NCI-H1930 (cell line): Measurements from ENCODE around the gene OAS2.
"Not testable (repeated sequence)": the region's sequence is repeated elsewhere in the genome, so short reads cannot be mapped to it uniquely, and the experiment has no call there.

ENCODE experiments used
- DNase-seq, 2 experiments: peaks; one replicate each; lab custom pipeline; 2025; lab: John Stamatoyannopoulos, UW

OAS2 gene

GRCh38 chr12:112985642-112986290 is 7.4 kb downstream of the OAS2 start:
- no peak for DNase-seq

GRCh38 chr12:112986291-112986800 is 8.0 kb downstream of the OAS2 start:
- no peak for DNase-seq

- DNase-seq: no peak
These were observed 9.2 kb downstream of the OAS2 start for GRCh38 chr12:112987561-112987960.

DNA sequence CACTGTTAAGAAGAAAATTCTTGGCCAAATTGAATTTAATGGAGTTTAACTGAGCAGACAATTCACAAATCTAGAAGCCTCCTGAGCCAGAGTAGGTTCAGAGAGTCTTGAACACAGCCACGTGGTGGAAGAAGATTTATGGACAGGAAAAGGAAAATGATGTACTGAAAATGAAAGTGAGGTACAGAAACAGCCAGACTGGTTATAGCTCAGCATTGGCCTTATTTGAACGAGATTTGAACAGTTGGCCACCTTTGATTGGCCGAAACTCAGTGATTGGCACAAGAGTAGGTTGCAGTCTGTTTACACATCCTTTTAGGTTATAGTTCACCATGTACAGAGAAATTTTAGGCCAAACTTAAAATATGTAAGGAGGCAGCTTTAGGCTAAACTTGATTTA is 9.9 kb downstream of the OAS2 start:
- no peak for DNase-seq

DNA sequence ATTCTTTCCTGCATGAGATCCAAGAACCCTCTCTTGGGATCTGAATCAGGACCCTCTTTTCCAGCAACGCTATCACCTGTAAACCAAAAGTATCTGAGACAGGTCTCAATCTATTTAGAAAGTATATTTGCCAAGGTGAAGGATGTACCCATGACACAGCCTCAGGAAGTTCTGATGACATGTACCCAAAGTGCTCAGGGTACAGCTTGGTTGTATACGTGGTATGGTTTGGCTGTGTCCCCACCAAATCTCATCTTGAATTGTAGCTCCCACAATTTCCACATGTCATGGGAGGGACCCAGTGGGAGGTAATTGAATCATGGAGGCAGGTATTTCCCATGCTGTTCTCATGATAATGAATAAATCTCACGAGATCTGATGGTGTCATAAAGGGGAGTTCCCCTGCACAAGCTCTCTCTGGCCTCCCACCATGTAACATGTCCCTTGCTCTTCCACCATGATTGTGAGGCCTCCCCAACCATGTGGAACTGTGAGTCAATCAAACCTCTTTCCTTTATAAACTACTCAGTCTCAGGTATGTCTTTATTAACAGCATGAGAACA is 10.6 kb downstream of the OAS2 start:
- DNase-seq: not testable (repeated sequence)

GRCh38 chr12:112989806-112990205 is 11.5 kb downstream of the OAS2 start:
- no peak for DNase-seq

- DNase-seq: peak; percentile 44 to 65
These were observed 14.5 kb downstream of the OAS2 start for GRCh38 chr12:112992541-112993398.

DNA sequence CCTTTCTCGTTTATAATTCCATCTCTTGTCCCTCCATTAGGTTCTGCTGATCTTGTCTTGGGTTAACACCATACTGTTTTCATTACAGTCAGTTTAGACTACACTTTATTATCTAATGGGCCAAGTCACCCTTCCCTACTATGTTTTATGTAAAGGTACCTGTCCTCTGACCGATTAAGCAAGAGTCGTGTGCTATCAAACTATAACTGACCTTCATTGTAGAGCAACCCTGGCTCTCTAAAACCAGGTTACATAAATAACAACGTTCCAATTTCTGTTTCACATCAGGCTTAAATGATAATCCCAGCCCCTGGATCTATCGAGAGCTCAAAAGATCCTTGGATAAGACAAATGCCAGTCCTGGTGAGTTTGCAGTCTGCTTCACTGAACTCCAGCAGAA is 16.7 kb downstream of the OAS2 start:
- no peak for DNase-seq

- DNase-seq: no peak
These were observed 18.2 kb downstream of the OAS2 start for GRCh38 chr12:112996501-112996900.

DNA sequence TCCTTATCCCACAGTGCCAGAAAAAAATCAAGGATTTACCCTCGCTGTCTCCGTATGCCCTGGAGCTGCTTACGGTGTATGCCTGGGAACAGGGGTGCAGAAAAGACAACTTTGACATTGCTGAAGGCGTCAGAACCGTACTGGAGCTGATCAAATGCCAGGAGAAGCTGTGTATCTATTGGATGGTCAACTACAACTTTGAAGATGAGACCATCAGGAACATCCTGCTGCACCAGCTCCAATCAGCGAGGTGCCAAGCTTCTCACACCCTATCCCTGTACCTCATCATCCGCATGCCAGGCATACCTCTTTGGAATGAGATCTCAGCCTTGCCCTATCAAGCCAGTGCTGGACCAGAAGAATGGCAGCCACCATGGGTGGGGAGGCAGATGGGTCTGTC is 19.2 kb downstream of the OAS2 start:
- DNase-seq: no peak

DNA sequence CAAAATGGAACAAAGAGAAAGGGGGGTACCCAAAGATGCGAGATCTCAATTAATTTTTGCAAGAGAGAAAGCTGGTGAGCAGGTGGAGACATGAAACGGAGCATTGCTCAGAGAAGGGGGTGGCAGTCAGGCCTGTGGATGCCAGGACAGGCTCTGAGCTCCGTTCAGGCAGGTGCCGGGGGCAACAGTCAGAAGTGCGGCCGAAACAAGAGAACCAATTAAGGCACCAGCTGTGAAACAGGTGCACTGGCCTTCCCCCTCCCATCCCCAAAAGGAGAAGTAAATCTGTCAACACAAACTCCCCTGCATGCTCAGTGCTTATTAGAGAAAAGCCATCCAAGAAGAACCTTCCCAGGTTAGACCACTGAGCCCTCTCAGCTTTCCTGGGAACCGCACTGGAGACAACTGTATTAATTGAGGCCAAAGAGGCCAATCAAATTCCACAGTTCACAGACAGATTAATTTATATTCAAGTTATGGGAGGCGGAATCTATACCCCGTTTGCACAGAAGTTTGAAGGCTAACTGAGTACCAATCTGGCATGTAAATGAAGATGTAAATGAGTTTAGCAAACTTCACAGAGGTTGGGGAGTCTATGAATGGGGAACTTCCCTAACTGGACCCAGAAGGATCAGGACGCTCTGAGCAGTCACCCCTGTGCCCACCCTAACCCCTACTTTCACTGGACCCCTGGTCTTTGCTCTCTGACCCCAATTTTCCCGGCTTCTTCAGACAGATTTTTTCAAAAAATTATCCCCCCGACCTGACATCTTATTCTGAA is 20.9 kb downstream of the OAS2 start:
- DNase-seq: no peak

- no peak for DNase-seq
These were observed 22.1 kb downstream of the OAS2 start for GRCh38 chr12:113000433-113000832.

- DNase-seq: no peak
These were observed 23.8 kb downstream of the OAS2 start for GRCh38 chr12:113002155-113002554.

DNA sequence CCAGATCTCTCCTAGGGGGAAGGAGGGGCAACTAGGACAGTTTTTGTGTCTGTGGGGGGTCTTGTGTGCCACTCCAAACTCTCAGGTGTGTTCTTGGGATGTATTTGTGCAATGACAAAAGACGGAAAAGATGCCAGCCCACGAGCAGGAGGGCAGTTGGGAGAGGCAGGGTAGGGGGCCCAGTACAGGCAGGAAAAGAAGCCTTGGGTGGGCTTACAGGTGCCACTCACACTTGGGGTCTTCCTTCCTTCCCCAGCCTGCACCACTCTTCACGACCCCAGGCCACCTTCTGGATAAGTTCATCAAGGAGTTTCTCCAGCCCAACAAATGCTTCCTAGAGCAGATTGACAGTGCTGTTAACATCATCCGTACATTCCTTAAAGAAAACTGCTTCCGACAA is 24.4 kb downstream of the OAS2 start:
- no peak for DNase-seq

DNA sequence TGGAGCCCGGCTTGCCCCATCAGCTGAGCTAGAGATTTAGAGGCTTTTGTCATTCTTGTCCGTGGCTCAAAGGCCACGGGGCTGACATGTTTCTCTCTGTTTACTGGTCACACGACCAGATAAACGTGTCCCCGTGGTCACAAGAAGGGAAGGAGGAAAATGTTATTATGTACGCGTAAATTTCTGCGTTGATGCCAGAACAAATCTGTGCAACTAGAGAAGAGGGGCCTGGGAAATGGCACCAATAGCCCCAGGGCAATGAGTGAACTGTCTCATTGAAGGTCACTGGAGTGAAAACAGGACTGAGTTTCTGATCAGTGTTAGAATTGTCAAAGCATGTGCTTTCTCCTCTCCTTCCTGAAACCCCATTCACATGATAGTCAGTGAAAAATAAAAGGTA is 25.3 kb downstream of the OAS2 start:
- no peak for DNase-seq

DNA sequence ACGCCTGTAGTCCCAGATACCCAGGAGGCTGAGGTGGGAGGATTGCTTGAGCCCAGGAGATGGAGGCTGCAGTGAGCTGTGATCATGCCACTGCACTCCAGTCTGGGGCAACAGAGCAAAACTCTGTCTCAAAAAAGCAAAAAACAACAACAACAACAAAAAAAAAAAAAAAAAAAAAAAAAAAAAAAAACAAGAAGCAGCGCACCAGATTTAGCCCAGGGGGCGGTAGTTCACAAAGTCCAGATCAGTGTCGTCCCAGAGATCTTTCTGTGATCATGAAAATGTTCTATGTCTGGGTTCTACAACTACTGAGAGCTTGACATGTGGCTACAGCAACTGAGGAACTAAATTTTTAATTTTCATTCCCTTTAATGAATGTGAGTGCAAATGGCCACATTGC is 27.4 kb downstream of the OAS2 start:
- DNase-seq: no peak

DNA sequence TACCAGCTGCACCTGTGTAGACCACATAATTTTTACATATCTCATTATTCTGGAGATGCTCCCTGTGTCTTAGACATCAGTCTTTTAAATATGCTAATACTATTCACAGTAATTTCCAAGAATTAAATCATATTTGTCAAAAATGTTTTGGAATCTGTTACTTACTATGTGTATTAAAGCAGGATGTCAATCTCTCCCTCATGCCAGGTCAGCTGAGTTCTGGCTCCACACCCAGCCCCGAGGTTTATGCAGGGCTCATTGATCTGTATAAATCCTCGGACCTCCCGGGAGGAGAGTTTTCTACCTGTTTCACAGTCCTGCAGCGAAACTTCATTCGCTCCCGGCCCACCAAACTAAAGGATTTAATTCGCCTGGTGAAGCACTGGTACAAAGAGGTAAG is 27.9 kb downstream of the OAS2 start:
- no peak for DNase-seq

- no peak for DNase-seq
These were observed 28.3 kb downstream of the OAS2 start for GRCh38 chr12:113006641-113007040.

DNA sequence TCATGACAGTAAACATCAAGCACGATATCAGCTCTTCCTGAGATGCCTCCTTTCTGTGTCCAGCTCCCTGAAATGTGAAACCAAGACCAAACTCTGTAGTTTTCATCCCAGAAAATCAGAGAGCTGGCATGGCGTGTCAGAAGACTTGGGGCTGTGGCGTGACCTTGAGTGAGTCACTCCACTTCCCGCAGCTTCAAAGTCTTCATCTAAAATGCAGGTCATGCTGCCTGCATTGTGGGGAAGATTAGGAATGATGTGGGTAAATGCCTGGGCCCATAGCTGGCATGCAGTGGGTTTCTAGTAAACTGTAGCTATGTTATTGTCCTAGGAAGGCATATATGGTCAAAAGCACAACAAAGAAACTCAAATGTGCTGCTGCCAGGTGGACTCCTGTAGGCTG is 28.8 kb downstream of the OAS2 start:
- DNase-seq: no peak

DNA sequence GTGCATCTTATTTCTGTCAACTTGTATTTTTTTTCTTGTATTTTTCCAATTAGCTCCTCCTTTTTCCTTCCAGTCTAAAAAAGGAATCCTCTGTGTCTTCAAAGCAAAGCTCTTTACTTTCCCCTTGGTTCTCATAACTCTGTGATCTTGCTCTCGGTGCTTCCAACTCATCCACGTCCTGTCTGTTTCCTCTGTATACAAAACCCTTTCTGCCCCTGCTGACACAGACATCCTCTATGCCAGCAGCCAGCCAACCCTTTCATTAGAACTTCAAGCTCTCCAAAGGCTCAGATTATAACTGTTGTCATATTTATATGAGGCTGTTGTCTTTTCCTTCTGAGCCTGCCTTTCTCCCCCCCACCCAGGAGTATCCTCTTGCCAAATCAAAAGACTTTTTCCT is 32.4 kb downstream of the OAS2 start:
- DNase-seq: no peak

GRCh38 chr12:113014565-113014964 is 36.2 kb downstream of the OAS2 start:
- no peak for DNase-seq

- DNase-seq: no peak
These were observed 38.5 kb downstream of the OAS2 start for GRCh38 chr12:113016796-113017195.
